Astrocyte (in vitro differentiated cells and primary cell): ENCODE data around the gene COL6A3. TPM values are rescaled to one million over a fixed set of nuclear protein-coding genes. Genes with fewer than 3 reads are reported as not detected.

ENCODE experiments used
- DNase-seq: peaks from one replicate; pipeline ENCODE4 v3.0.0-alpha.2; 2010; ENCODE audit warnings: low read depth
- FAIRE-seq: peaks from 2 replicates; lab custom pipeline; 2011; peaks lifted over from hg19 to GRCh38; lab: Jason Lieb, UNC
- H2AFZ ChIP-seq: 2 replicates; pipeline ENCODE4 v1.6.0; 2012; ENCODE audit warnings: low read depth, low read length, inconsistent platforms
- H3K27ac ChIP-seq: 2 replicates; pipeline ENCODE4 v1.5.1; 2011; ENCODE audit warnings: low read depth, low read length, inconsistent platforms
- H3K27me3 ChIP-seq: 2 replicates; pipeline ENCODE4 v1.6.0; 2011; ENCODE audit warnings: low read length, inconsistent platforms; ENCODE audit not compliant: insufficient read depth
- H3K36me3 ChIP-seq: 2 replicates; pipeline ENCODE4 v1.5.1; 2011; ENCODE audit warnings: low read length, inconsistent platforms; ENCODE audit not compliant: insufficient read depth
- H3K4me1 ChIP-seq: 2 replicates; pipeline ENCODE4 v1.5.1; 2011; ENCODE audit warnings: low read length, inconsistent platforms; ENCODE audit not compliant: insufficient read depth
- H3K4me2 ChIP-seq: 2 replicates; pipeline ENCODE4 v1.6.0; 2012; ENCODE audit warnings: low read length, inconsistent platforms
- H3K4me3 ChIP-seq: 2 replicates; pipeline ENCODE4 v1.5.1; 2011; ENCODE audit warnings: low read depth, mild to moderate bottlenecking, low read length, inconsistent platforms; ENCODE audit not compliant: insufficient read depth
- H3K79me2 ChIP-seq: 2 replicates; pipeline ENCODE4 v1.6.0; 2012; ENCODE audit warnings: mild to moderate bottlenecking, low read length, inconsistent platforms; ENCODE audit not compliant: insufficient read depth
- H3K9ac ChIP-seq: 2 replicates; pipeline ENCODE4 v1.6.0; 2012; ENCODE audit warnings: mild to moderate bottlenecking, low read length, inconsistent platforms
- H3K9me3 ChIP-seq: 2 replicates; pipeline ENCODE4 v1.5.1; 2012; ENCODE audit warnings: low read depth, mild to moderate bottlenecking, low read length, inconsistent platforms; ENCODE audit not compliant: insufficient read depth
- H4K20me1 ChIP-seq: 2 replicates; pipeline ENCODE4 v1.6.0; 2012; ENCODE audit warnings: low read length, inconsistent platforms; ENCODE audit not compliant: insufficient read depth
- H3K27ac Mint-ChIP-seq: one replicate; pipeline ENCODE4 v1.8.0; 2021; ENCODE audit warnings: mild to moderate bottlenecking, mixed read lengths; ENCODE audit not compliant: unreplicated experiment
- H3K27me3 Mint-ChIP-seq: one replicate; pipeline ENCODE4 v1.8.0; 2021; ENCODE audit warnings: low read depth, mixed read lengths; ENCODE audit not compliant: unreplicated experiment
- H3K36me3 Mint-ChIP-seq: one replicate; pipeline ENCODE4 v1.8.0; 2021; ENCODE audit warnings: low read depth, mixed read lengths; ENCODE audit not compliant: unreplicated experiment
- H3K4me1 Mint-ChIP-seq: one replicate; pipeline ENCODE4 v1.8.0; 2021; ENCODE audit warnings: low read depth, mixed read lengths; ENCODE audit not compliant: unreplicated experiment
- H3K4me3 Mint-ChIP-seq: one replicate; pipeline ENCODE4 v1.8.0; 2021; ENCODE audit warnings: mild to moderate bottlenecking, moderate library complexity, mixed read lengths; ENCODE audit not compliant: unreplicated experiment
- H3K9me3 Mint-ChIP-seq: one replicate; pipeline ENCODE4 v1.8.0; 2021; ENCODE audit warnings: mild to moderate bottlenecking, mixed read lengths; ENCODE audit not compliant: unreplicated experiment
- CTCF ChIP-seq: IDR thresholded peaks from 2 replicates; pipeline ENCODE4 v1.5.1; 2011; ENCODE audit warnings: low read depth, mild to moderate bottlenecking, inconsistent platforms, low read length, moderate library complexity; ENCODE audit not compliant: insufficient read depth
- EZH2 ChIP-seq: IDR thresholded peaks from 2 replicates; pipeline ENCODE4 v1.6.1; 2012; ENCODE audit warnings: mild to moderate bottlenecking, low read length, inconsistent platforms; ENCODE audit not compliant: insufficient read depth
- total RNA-seq: library from RNA; stranded (reverse); gene quantifications from 2 replicates; pipeline ENCODE4 v1.2.1, GENCODE V29; 2021

The COL6A3 gene
- total RNA-seq, 1 donor from 2014 or later: 200 TPM

- H3K79me2 ChIP-seq: peaks cover 10% of the 10 kb centered on the region
- no peak overlapping the region for H2AFZ ChIP-seq
- no peaks in the 10 kb centered on the region for H3K4me1 ChIP-seq
- TF ChIP-seq CTCF: no peak
- Mint-ChIP-seq H3K4me1 (no peaks in the 10 kb centered on the region), H3K27me3 (peaks cover 2% of the 10 kb centered on the region), H3K9me3 (peaks cover 5% of the 10 kb centered on the region), H3K27ac (no peak overlapping the region), H3K36me3 (peaks cover 65% of the 10 kb centered on the region), H3K4me3 (no peak overlapping the region)
- H3K9me3 ChIP-seq: no peaks in the 10 kb centered on the region
- H3K27me3 ChIP-seq: no peaks in the 10 kb centered on the region
- H3K9ac ChIP-seq: no peak overlapping the region
- no peak overlapping the region for H3K27ac ChIP-seq
- no peak overlapping the region for H3K4me3 ChIP-seq
- no peak for DNase-seq
- no peak overlapping the region for H3K4me2 ChIP-seq
- FAIRE-seq: no peak
- peaks cover 40% of the 10 kb centered on the region for H3K36me3 ChIP-seq
- peaks cover 9% of the 10 kb centered on the region for H4K20me1 ChIP-seq
Observed at GRCh38 chr2:237374284-237375060, 39.5 kb downstream of the COL6A3 start.

- H3K4me3 Mint-ChIP-seq: no peak overlapping the region
- H3K27ac Mint-ChIP-seq: no peak overlapping the region
- Histone ChIP-seq H3K4me3 (no peak overlapping the region), H3K4me1 (no peaks in the 10 kb centered on the region), H3K4me2 (no peak overlapping the region), H3K27ac (no peak overlapping the region), H3K9me3 (no peaks in the 10 kb centered on the region), H3K27me3 (no peaks in the 10 kb centered on the region), H4K20me1 (peaks cover 9% of the 10 kb centered on the region), H3K36me3 (peaks cover 49% of the 10 kb centered on the region), H2AFZ (no peak overlapping the region), H3K79me2 (peaks cover 10% of the 10 kb centered on the region), H3K9ac (no peak overlapping the region)
- TF ChIP-seq EZH2 (no peak), CTCF (no peak)
- peaks cover 63% of the 10 kb centered on the region for H3K36me3 Mint-ChIP-seq
- DNase-seq: no peak
- no peaks in the 10 kb centered on the region for H3K4me1 Mint-ChIP-seq
- peaks cover 5% of the 10 kb centered on the region for H3K9me3 Mint-ChIP-seq
- no peak for FAIRE-seq
- peaks cover 2% of the 10 kb centered on the region for H3K27me3 Mint-ChIP-seq
Observed at GRCh38 chr2:237371856-237372255, 42.1 kb downstream of the COL6A3 start.

- H3K36me3 Mint-ChIP-seq: peaks cover 61% of the 10 kb centered on the region
- H3K4me3 Mint-ChIP-seq: no peak overlapping the region
- DNase-seq (no peak), FAIRE-seq (no peak)
- Histone ChIP-seq H4K20me1 (peaks cover 6% of the 10 kb centered on the region), H3K4me2 (no peak overlapping the region), H3K79me2 (no peaks in the 10 kb centered on the region), H3K27me3 (no peaks in the 10 kb centered on the region), H3K36me3 (peaks cover 73% of the 10 kb centered on the region), H3K9ac (no peak overlapping the region), H3K4me3 (no peak overlapping the region), H2AFZ (no peak overlapping the region), H3K9me3 (no peaks in the 10 kb centered on the region), H3K27ac (no peak overlapping the region), H3K4me1 (no peaks in the 10 kb centered on the region)
- H3K27me3 Mint-ChIP-seq: peaks cover 9% of the 10 kb centered on the region
- peaks cover 5% of the 10 kb centered on the region for H3K9me3 Mint-ChIP-seq
- H3K27ac Mint-ChIP-seq: no peak overlapping the region
- no peak for TF ChIP-seq CTCF
- no peak for TF ChIP-seq EZH2
- H3K4me1 Mint-ChIP-seq: no peaks in the 10 kb centered on the region
Observed at GRCh38 chr2:237365671-237366070, 48.3 kb downstream of the COL6A3 start.
